ENCODE results near the gene ELL2.

The ELL2 gene

GRCh38 chr5:95872346-95873268, 89.0 kb downstream of the ELL2 start:
- TF ChIP-seq GATA3 (IDR thresholded peaks at IDR 0.05; ENCODE audit: low read depth, low read length) (no peak), GATA2 (IDR thresholded peaks at IDR 0.05; ENCODE audit: low read depth, low read length) (no peak)

- TF ChIP-seq GATA2 (IDR thresholded peaks at IDR 0.05; ENCODE audit: low read depth, low read length) = no peak
- no peak for TF ChIP-seq GATA3 (IDR thresholded peaks at IDR 0.05; ENCODE audit: low read depth, low read length)
These were observed 90.4 kb downstream of the ELL2 start for GRCh38 chr5:95871146-95871806.

- TF ChIP-seq GATA2 (IDR thresholded peaks at IDR 0.05; ENCODE audit: low read depth, low read length) (no peak), GATA3 (IDR thresholded peaks at IDR 0.05; ENCODE audit: low read depth, low read length) (no peak)
These were observed 91.5 kb downstream of the ELL2 start for GRCh38 chr5:95870105-95870672.

GRCh38 chr5:95868136-95868535, 93.5 kb downstream of the ELL2 start:
- TF ChIP-seq GATA3 (IDR thresholded peaks at IDR 0.05; ENCODE audit: low read depth, low read length) = no peak
- TF ChIP-seq GATA2 (IDR thresholded peaks at IDR 0.05; ENCODE audit: low read depth, low read length) = no peak

- TF ChIP-seq GATA3 (IDR thresholded peaks at IDR 0.05; ENCODE audit: low read depth, low read length) = no peak
- TF ChIP-seq GATA2 (IDR thresholded peaks at IDR 0.05; ENCODE audit: low read depth, low read length) = no peak
These were observed 95.1 kb downstream of the ELL2 start for GRCh38 chr5:95866435-95867040.

GRCh38 chr5:95864944-95865504, 96.6 kb downstream of the ELL2 start:
- TF ChIP-seq GATA3 (IDR thresholded peaks at IDR 0.05; ENCODE audit: low read depth, low read length) = no peak

- no peak for TF ChIP-seq GATA2 (IDR thresholded peaks at IDR 0.05; ENCODE audit: low read depth, low read length)
- TF ChIP-seq GATA3 (IDR thresholded peaks at IDR 0.05; ENCODE audit: low read depth, low read length) = no peak
These were observed 97.2 kb downstream of the ELL2 start for GRCh38 chr5:95864456-95864855.

GRCh38 chr5:95863383-95863757, 98.3 kb downstream of the ELL2 start:
- no peak for TF ChIP-seq GATA2 (IDR thresholded peaks at IDR 0.05; ENCODE audit: low read depth, low read length)
- TF ChIP-seq GATA3 (IDR thresholded peaks at IDR 0.05; ENCODE audit: low read depth, low read length) = no peak

- TF ChIP-seq GATA3 (IDR thresholded peaks at IDR 0.05; ENCODE audit: low read depth, low read length) (no peak), GATA2 (IDR thresholded peaks at IDR 0.05; ENCODE audit: low read depth, low read length) (no peak)
These were observed 98.8 kb downstream of the ELL2 start for GRCh38 chr5:95862671-95863382.

- TF ChIP-seq GATA3 (IDR thresholded peaks at IDR 0.05; ENCODE audit: low read depth, low read length) (no peak), GATA2 (IDR thresholded peaks at IDR 0.05; ENCODE audit: low read depth, low read length) (no peak)
These were observed 99.6 kb downstream of the ELL2 start for GRCh38 chr5:95861864-95862561.

GRCh38 chr5:95861221-95861863, 100.3 kb downstream of the ELL2 start:
- no peak for TF ChIP-seq GATA3 (IDR thresholded peaks at IDR 0.05; ENCODE audit: low read depth, low read length)
- TF ChIP-seq GATA2 (IDR thresholded peaks at IDR 0.05; ENCODE audit: low read depth, low read length) = no peak

GRCh38 chr5:95859661-95860060, 102.0 kb downstream of the ELL2 start:
- TF ChIP-seq GATA2 (IDR thresholded peaks at IDR 0.05; ENCODE audit: low read depth, low read length) (no peak), GATA3 (IDR thresholded peaks at IDR 0.05; ENCODE audit: low read depth, low read length) (no peak)

Data from SH-SY5Y (cell line).